HepG2 (cell line): ENCODE results near the gene CD81. TPM values are rescaled to one million over a fixed set of nuclear protein-coding genes. Genes with fewer than 3 reads are reported as not detected.

Source experiments
- ATAC-seq: fragments of 200-7000 bp; cut with Tn5 transposase; 3 replicates; pipeline ENCODE4 v1.9.1; 2020; ENCODE audit warnings: mild to moderate bottlenecking, moderate library complexity
- BruUV-seq: library from RNA; stranded (reverse); fragments of 400-500 nt; replicated peaks from 2 replicates; lab custom pipeline; 2021; lab: Mats Ljungman, UMichigan
- CTCF ChIA-PET: fragments of 300-600 bp; formaldehyde crosslinking; extraction: SDS; loops from one replicate; lab custom pipeline; 2021; ENCODE audit warnings: low total read pairs, inconsistent platforms, low intra/inter-chr PET ratio; lab: Yijun Ruan, JAX
- POLR2A ChIA-PET: fragments of 350-600 bp; sonication (Branson Sonifier 250); formaldehyde crosslinking; loops from one replicate; lab custom pipeline; 2020; ENCODE audit warnings: antibody characterized with exemption, inconsistent platforms; lab: Yijun Ruan, JAX
- DNase-seq: peaks from one replicate; pipeline ENCODE4 v3.0.0-alpha.2; 2015; ENCODE audit warnings: low spot score
- FAIRE-seq: peaks from 3 replicates; lab custom pipeline; 2011; peaks lifted over from hg19 to GRCh38; lab: Jason Lieb, UNC
- H2AFZ ChIP-seq: one replicate; pipeline ENCODE4 v1.6.1; 2011; ENCODE audit warnings: low read length, inconsistent platforms
- H3K27ac ChIP-seq: fragments of 300-600 bp; 3 replicates; pipeline ENCODE4 v1.8.0; 2011; ENCODE audit warnings: mixed run types, mild to moderate bottlenecking, mixed read lengths, low read length, inconsistent platforms; ENCODE audit not compliant: insufficient read depth; ENCODE audit errors: extremely low read length
- H3K27me3 ChIP-seq, 2 experiments: fragments of 200-600 bp in 1 of 2; 2 replicates in 1 of 2; 3 replicates in 1 of 2; pipeline versions ENCODE4 v1.6.0 to v1.8.0; 2011; ENCODE audit warnings: low read length in 2 of 2, mild to moderate bottlenecking in 2 of 2, moderate library complexity in 2 of 2, inconsistent platforms in 1 of 2; ENCODE audit not compliant: insufficient read depth in 2 of 2, control insufficient read depth in 1 of 2
- H3K36me3 ChIP-seq, 2 experiments: fragments of 200-600 bp in 1 of 2; replicated peaks in 1 of 2; 2 replicates in 1 of 2; 3 replicates in 1 of 2; pipeline versions ENCODE4 v1.5.1 to v1.8.0; 2011; ENCODE audit warnings: low read length in 2 of 2, inconsistent platforms in 1 of 2; ENCODE audit not compliant: insufficient read depth in 2 of 2, control insufficient read depth in 1 of 2
- H3K4me1 ChIP-seq: 2 replicates; pipeline ENCODE4 v1.5.1; 2012; ENCODE audit warnings: low read length, inconsistent platforms; ENCODE audit not compliant: insufficient read depth
- H3K4me2 ChIP-seq: 2 replicates; pipeline ENCODE4 v1.6.0; 2011; ENCODE audit warnings: low read depth, low read length, inconsistent platforms
- H3K4me3 ChIP-seq, 3 experiments: fragments of 200-600 bp in 1 of 3; sonication (generic), shearing (Covaris generic) in 1 of 3; replicated peaks in 1 of 3; 2 replicates each; pipeline ENCODE4 v1.5.1; 2011 to 2016; ENCODE audit warnings: low read length in 3 of 3, inconsistent platforms in 2 of 3, low read depth in 2 of 3, mild to moderate bottlenecking in 2 of 3, control low read depth in 1 of 3, mixed read lengths in 1 of 3; ENCODE audit not compliant: insufficient read depth in 1 of 3
- H3K79me2 ChIP-seq: one replicate; pipeline ENCODE4 v1.6.1; 2011; ENCODE audit warnings: low read length, inconsistent platforms; ENCODE audit not compliant: insufficient read depth
- H3K9ac ChIP-seq: 2 replicates; pipeline ENCODE4 v1.6.0; 2011; ENCODE audit warnings: mild to moderate bottlenecking, low read depth, low read length, inconsistent platforms; ENCODE audit not compliant: insufficient read depth
- H3K9me3 ChIP-seq: 2 replicates; pipeline ENCODE4 v1.5.1; 2012; ENCODE audit warnings: mild to moderate bottlenecking, low read length
- H4K20me1 ChIP-seq: 2 replicates; pipeline ENCODE4 v1.6.0; 2011; ENCODE audit warnings: inconsistent platforms, mild to moderate bottlenecking, low read length, moderate library complexity; ENCODE audit not compliant: insufficient read depth
- BCL6 ChIP-seq: IDR thresholded peaks from 2 replicates; pipeline ENCODE4 v1.6.1; 2016; ENCODE audit warnings: missing genetic modification reagents, missing compliant biosample characterization
- CEBPB ChIP-seq: IDR thresholded peaks from 2 replicates; pipeline ENCODE4 v1.6.1; 2011; ENCODE audit warnings: low read depth, low read length, improper control_type of control experiment, borderline replicate concordance
- MBD4 ChIP-seq: IDR thresholded peaks from 2 replicates; pipeline ENCODE4 v1.6.1; 2012; ENCODE audit warnings: low read length, inconsistent platforms, borderline replicate concordance
- SMAD9 ChIP-seq: sonication (generic); formaldehyde crosslinking; IDR thresholded peaks from 2 replicates; pipeline ENCODE4 v1.5.1; 2020; ENCODE audit warnings: mild to moderate bottlenecking, missing genetic modification reagents
- ZNF10 ChIP-seq: sonication (generic); formaldehyde crosslinking; IDR thresholded peaks from 2 replicates; pipeline ENCODE4 v1.4.0; 2020; ENCODE audit warnings: mild to moderate bottlenecking, low read depth, missing genetic modification reagents, borderline replicate concordance
- ZNF343 ChIP-seq: sonication (generic); formaldehyde crosslinking; IDR thresholded peaks from 2 replicates; pipeline ENCODE4 v1.4.0; 2020; ENCODE audit warnings: mild to moderate bottlenecking, missing genetic modification reagents
- ZNF746 ChIP-seq: sonication (generic); formaldehyde crosslinking; IDR thresholded peaks from 2 replicates; pipeline ENCODE4 v1.8.0; 2022; ENCODE audit warnings: mild to moderate bottlenecking, missing genetic modification reagents
- ZSCAN25 ChIP-seq: sonication (generic); formaldehyde crosslinking; IDR thresholded peaks from 2 replicates; pipeline ENCODE4 v1.8.0; 2022; ENCODE audit warnings: mild to moderate bottlenecking, missing genetic modification reagents
- WGBS: methylation state at CpG from one replicate; pipeline ENCODE4 v1.1.6; 2017; ENCODE audit warnings: low lambda C conversion rate; 5-methylcytosine and 5-hydroxymethylcytosine counted together
- in situ Hi-C: cut with HindIII; loops from 2 replicates; pipeline ENCODE4 v1.10.0; 2017; ENCODE audit warnings: low pct_unique_long_range_greater_than_20kb; ENCODE audit not compliant: extremely low pct_ligation_motif_present
- intact Hi-C: fragments of 100-400 bp; cut with micrococcal nuclease; formaldehyde crosslinking; loops from one replicate; pipeline ENCODE4 v1.10.0; 2022; ENCODE audit not compliant: unreplicated experiment
- polyA plus RNA-seq, 8 experiments: library from polyadenylated mRNA; depleted of rRNA in 3 of 8; stranded (reverse) in 7 of 8; unstranded in 1 of 8; fragments of >200 nt; fragmentation: Illumina TruSeq in 4 of 8; extraction: Trizol in 4 of 8; gene quantifications; 2 replicates each; pipeline versions ENCODE4 v1.2.1 to v1.2.3, GENCODE V29; 2011 to 2016; ENCODE audit warnings: low read depth in 4 of 8, missing spikeins in 1 of 8, mixed read lengths in 1 of 8; ENCODE audit not compliant: insufficient read depth in 1 of 8
- total RNA-seq, 5 experiments: library from RNA; depleted of rRNA; stranded (reverse); fragments of >200 nt; fragmentation: Illumina TruSeq; extraction: Trizol; gene quantifications; 2 replicates each; pipeline ENCODE4 v1.2.3, GENCODE V29; 2016; ENCODE audit warnings: low read depth in 1 of 5
- TF ChIP-seq, protein P1 (sequence below): sonication (generic); formaldehyde crosslinking; IDR thresholded peaks from 2 replicates; pipeline ENCODE4 v1.5.0; 2020; ENCODE audit warnings: mild to moderate bottlenecking, missing genetic modification reagents

CD81 gene
- total and polyA plus RNA-seq, 2 of the 13 experiments (the other 11 are each of a cell fraction or from before 2014, with no cell fraction given) = not detected

DNA sequence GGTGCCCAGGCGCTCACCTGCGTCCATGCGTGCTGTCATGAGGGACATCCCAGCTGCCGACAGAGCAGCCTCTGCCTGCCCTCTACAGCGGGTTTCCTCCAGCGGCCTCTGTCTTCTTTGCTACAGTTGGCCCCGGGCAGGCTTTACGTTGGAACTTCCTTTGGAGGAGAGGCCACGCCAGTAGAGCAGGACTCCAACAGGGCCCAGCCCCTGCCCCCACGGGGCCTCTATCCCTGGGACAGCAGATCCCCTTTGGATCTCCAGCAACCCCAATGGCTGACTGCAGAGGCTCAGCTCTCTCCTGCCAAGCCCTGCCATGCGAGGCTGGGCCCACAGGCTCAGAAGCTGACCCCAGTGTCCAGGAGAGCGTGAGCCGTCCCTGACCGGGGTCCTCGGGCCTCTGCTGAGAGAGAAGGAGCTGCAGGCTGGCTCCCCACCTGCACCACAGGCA is 55.1 kb downstream of the CD81 start:
- no peak for DNase-seq
- CTCF ChIA-PET = no interaction called here
- POLR2A ChIA-PET = no interaction called here

DNA sequence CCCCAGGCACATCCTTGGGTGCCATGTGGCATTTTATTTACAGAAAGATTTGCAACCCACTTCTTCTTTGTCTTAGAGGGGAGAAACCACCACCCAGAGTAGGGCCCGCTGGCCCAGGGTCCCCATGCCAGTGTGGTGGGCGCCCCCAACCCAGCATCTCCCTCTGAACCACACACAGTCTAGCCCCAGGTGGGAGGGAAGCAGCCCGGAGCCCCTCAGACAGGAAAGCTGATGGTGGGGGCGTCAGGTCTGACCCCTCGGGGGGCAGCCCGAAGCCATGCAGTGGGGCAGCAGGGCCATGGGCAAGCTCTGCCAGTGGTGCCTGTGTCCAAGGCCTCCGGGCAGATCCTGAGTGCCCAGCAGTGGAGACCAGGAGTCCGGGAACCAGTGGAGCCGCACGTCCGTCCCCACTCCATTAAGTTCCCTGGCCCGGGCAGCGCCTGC is 55.5 kb downstream of the CD81 start:
- no peak overlapping the region for H3K4me2 ChIP-seq
- TF ChIP-seq ZSCAN25 (no peak), BCL6 (CRISPR knock-in tag) (no peak)
- TF ChIP-seq, all 625 proteins: peak for 0
- BruUV-seq = no TSS peak
- intact Hi-C loops (no loop called here), in situ Hi-C loops (loop anchor here (5.0 kb wide), 1 partner anchor 465 kb away; no protein-coding TSS in a partner anchor)
- POLR2A ChIA-PET = no interaction called here
- Histone ChIP-seq H3K9me3 (no peaks in the 10 kb centered on the region), H3K4me3 (no peak overlapping the region), H2AFZ (no peak overlapping the region), H3K79me2 (no peaks in the 10 kb centered on the region), H3K36me3 (no peaks in the 10 kb centered on the region), H3K9ac (no peak overlapping the region), H3K27me3 (peaks cover 10 to 61% of the 10 kb centered on the region in 2 experiments; a peak in 4 of 5 replicates), H3K27ac (no peak overlapping the region), H4K20me1 (no peaks in the 10 kb centered on the region), H3K4me1 (no peaks in the 10 kb centered on the region)
- DNase-seq = no peak
- CTCF ChIA-PET = no interaction called here
- no peak for ATAC-seq
- WGBS = 0% methylated on average over 2 of the region's 13 CpGs
- FAIRE-seq = no peak

More for the DNA sequence above, 55.1 kb downstream of the CD81 start:
- no peak for ATAC-seq
- in situ Hi-C loops (loop anchor here (5.0 kb wide), 1 partner anchor 465 kb away; no protein-coding TSS in a partner anchor), intact Hi-C loops (no loop called here)
- FAIRE-seq = no peak
- Histone ChIP-seq H3K27ac (no peak overlapping the region), H3K79me2 (no peaks in the 10 kb centered on the region), H3K4me2 (no peak overlapping the region), H3K9me3 (no peaks in the 10 kb centered on the region), H3K4me3 (no peak overlapping the region), H3K9ac (no peak overlapping the region), H4K20me1 (no peaks in the 10 kb centered on the region), H3K36me3 (no peaks in the 10 kb centered on the region), H2AFZ (no peak overlapping the region), H3K4me1 (no peaks in the 10 kb centered on the region), H3K27me3 (peaks cover 8 to 61% of the 10 kb centered on the region in 2 experiments; a peak in 3 of 5 replicates)
- no TSS peak for BruUV-seq
- WGBS = no CpG with 5 or more reads among the region's 15 CpGs
- TF ChIP-seq MBD4 (no peak), ZNF343 (CRISPR knock-in tag) (no peak), ZNF746 (CRISPR knock-in tag) (no peak), SMAD9 (CRISPR knock-in tag) (no peak), ZNF10 (no peak), CEBPB (no peak)
- TF ChIP-seq, protein P1, sequence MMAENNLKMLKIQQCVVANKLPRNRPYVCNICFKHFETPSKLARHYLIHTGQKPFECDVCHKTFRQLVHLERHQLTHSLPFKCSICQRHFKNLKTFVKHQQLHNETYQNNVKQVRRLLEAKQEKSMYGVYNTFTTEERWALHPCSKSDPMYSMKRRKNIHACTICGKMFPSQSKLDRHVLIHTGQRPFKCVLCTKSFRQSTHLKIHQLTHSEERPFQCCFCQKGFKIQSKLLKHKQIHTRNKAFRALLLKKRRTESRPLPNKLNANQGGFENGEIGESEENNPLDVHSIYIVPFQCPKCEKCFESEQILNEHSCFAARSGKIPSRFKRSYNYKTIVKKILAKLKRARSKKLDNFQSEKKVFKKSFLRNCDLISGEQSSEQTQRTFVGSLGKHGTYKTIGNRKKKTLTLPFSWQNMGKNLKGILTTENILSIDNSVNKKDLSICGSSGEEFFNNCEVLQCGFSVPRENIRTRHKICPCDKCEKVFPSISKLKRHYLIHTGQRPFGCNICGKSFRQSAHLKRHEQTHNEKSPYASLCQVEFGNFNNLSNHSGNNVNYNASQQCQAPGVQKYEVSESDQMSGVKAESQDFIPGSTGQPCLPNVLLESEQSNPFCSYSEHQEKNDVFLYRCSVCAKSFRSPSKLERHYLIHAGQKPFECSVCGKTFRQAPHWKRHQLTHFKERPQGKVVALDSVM = no peak
